Body of pancreas (tissue), 4 donors: ENCODE measurements around the gene GLI2. TPM values are rescaled to one million over a fixed set of nuclear protein-coding genes. Genes with fewer than 3 reads are reported as not detected.
A peak's percentile ranks its signal among the peaks of the same experiment; 100 is the strongest.

Experiments
- ATAC-seq: fragments of 150-250 bp; one replicate; pipeline ENCODE4 v1.9.1; 2016
- DNase-seq, 4 donors: peaks; one replicate each; pipeline ENCODE4 v3.0.0-alpha.2; 2019
- H3K27ac ChIP-seq, 4 donors: fragments of 200-600 bp; sonication (generic); 1 replicate in 3 of 4; 2 replicates in 1 of 4; pipeline versions ENCODE4 v1.5.1 to v1.6.1; 2016 to 2019; ENCODE audit warnings: mild to moderate bottlenecking in 1 of 4, mixed read lengths in 1 of 4, moderate library complexity in 1 of 4
- H3K27me3 ChIP-seq, 2 donors: fragments of 200-600 bp; sonication (generic); one replicate each; pipeline ENCODE4 v1.6.0; 2016; ENCODE audit warnings: mild to moderate bottlenecking in 1 of 2
- H3K36me3 ChIP-seq, 2 donors: fragments of 200-600 bp; sonication (generic); replicated peaks in 1 of 2; 2 replicates each; pipeline ENCODE4 v1.5.1; 2016; ENCODE audit warnings: low read depth in 2 of 2; ENCODE audit not compliant: insufficient read depth in 1 of 2
- H3K4me1 ChIP-seq: fragments of 200-600 bp; sonication (generic); one replicate; pipeline ENCODE4 v1.6.0; 2016
- H3K4me3 ChIP-seq, 2 donors: fragments of 200-600 bp; sonication (generic); 1 replicate in 1 of 2; 2 replicates in 1 of 2; pipeline ENCODE4 v1.5.1; 2016 to 2019
- H3K9me3 ChIP-seq, 3 donors: fragments of 200-600 bp; sonication (generic); 1 replicate in 2 of 3; 2 replicates in 1 of 3; pipeline ENCODE4 v1.5.1; 2016
- CTCF ChIP-seq, 7 experiments: fragments of 450-650 bp in 4 of 7; fragments of 200-600 bp in 3 of 7; sonication (generic) in 3 of 7; IDR thresholded peaks; one replicate each; pipeline ENCODE4 v1.5.1; 2016 to 2019; ENCODE audit warnings: antibody characterized with exemption in 7 of 7
- POLR2A ChIP-seq, 3 donors: fragments of 450-650 bp; IDR thresholded peaks; one replicate each; pipeline ENCODE4 v1.6.1; 2016; ENCODE audit warnings: antibody characterized with exemption in 3 of 3, mild to moderate bottlenecking in 2 of 3
- WGBS, 2 donors: methylation state at CpG; one replicate each; pipeline ENCODE4 v1.1.5; 2017; 5-methylcytosine and 5-hydroxymethylcytosine counted together
- intact Hi-C: fragments of 100-400 bp; cut with DNase I; formaldehyde crosslinking; loops from one replicate; pipeline ENCODE4 v1.15.1; 2023
- total RNA-seq, 2 donors: library from RNA; depleted of rRNA; stranded (reverse); fragments of >200 nt; gene quantifications; one replicate each; pipeline ENCODE4 v1.1.0, GENCODE V29; 2016

The GLI2 gene
- total RNA-seq, 2 donors from 2014 or later = 1.0 to 1.3 TPM

DNA sequence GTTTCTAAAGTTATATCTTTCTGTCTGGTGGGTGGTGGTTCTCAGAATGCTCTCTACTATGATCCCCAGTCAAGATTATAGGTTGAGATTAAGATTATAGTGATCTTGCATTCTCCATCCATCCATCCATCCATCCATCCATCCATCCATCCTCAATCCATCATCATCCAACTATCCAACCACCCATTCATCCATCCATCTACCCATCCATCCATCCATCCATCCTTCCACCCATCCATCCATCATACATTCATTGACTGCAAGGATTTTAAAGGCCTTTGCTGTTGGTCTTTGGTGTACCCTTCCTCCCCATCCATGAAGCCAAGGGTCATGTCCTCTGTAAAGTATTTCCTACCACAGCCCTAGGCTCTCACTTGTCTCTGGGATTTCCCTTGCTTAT lies 13.1 kb downstream of the GLI2 start:
- no peaks in the 10 kb centered on the region for H3K36me3 ChIP-seq
- no peaks in the 10 kb centered on the region for H3K4me1 ChIP-seq
- no peaks in the 10 kb centered on the region for H3K9me3 ChIP-seq
- no peaks in the 10 kb centered on the region for H3K27me3 ChIP-seq
- intact Hi-C loops = no loop called here
- DNase-seq = no peak
- H3K4me3 ChIP-seq = no peak overlapping the region
- H3K27ac ChIP-seq = no peak overlapping the region
- TF ChIP-seq CTCF (IDR thresholded peaks at IDR 0.05) = no peak
- TF ChIP-seq POLR2A (IDR thresholded peaks at IDR 0.05) = no peak
- ATAC-seq = no peak

GRCh38 chr2:120749506-120750431 lies 14.1 kb downstream of the GLI2 start:
- H3K4me1 ChIP-seq = no peaks in the 10 kb centered on the region
- no peak overlapping the region for H3K27ac ChIP-seq
- ATAC-seq (peak; percentile 55), DNase-seq (no peak)
- 54 to 85% methylated on average over 6 to 11 of the region's 11 CpGs for WGBS, 2 donors
- H3K9me3 ChIP-seq = no peaks in the 10 kb centered on the region
- H3K36me3 ChIP-seq = no peaks in the 10 kb centered on the region
- no peaks in the 10 kb centered on the region for H3K27me3 ChIP-seq
- no peak overlapping the region for H3K4me3 ChIP-seq
- intact Hi-C loops = no loop called here
- TF ChIP-seq CTCF (IDR thresholded peaks at IDR 0.05) (no peak), POLR2A (IDR thresholded peaks at IDR 0.05) (no peak)

DNA sequence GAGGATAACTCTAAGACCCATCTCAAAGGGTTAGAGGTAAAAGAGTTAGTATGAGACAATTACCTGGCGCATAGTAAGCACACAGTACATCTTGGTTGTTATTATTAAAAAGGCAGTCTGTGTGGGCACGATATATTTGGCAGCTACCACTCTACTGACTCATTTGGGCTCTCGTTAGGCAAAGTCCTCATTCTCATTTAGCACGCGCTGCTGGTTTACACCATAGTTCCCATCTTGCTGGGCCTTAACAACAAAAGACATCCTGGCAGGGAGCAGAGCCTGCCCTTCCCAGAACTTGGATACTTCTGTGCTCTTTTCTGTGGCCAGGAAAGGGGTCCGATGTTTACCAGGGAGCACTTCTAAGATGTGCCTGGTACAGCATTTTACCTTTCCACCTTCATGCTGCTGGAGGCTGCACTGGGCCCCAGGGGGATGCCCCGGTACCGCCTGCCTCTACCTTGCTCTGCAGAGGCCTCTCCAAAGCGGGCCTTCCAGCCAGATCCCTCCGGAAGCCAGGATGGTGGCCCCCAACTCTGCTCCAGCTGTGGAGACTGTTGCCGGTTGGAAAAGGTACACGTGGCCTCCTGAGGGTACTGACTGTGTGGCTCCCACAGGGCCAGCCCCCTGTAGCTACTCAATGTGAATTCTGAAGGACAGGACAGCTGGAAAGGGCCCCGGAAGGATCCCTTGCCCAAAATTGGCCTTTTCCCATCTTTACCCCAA lies 15.0 kb downstream of the GLI2 start:
- no peaks in the 10 kb centered on the region for H3K9me3 ChIP-seq
- DNase-seq (no peak), ATAC-seq (no peak)
- H3K4me1 ChIP-seq = no peaks in the 10 kb centered on the region
- H3K27ac ChIP-seq = no peak overlapping the region
- intact Hi-C loops = no loop called here
- no peak for TF ChIP-seq CTCF (IDR thresholded peaks at IDR 0.05)
- TF ChIP-seq POLR2A (IDR thresholded peaks at IDR 0.05) = no peak
- H3K27me3 ChIP-seq = no peaks in the 10 kb centered on the region
- no peaks in the 10 kb centered on the region for H3K36me3 ChIP-seq
- 80 to 89% methylated on average over 12 to 13 of the region's 13 CpGs for WGBS, 2 donors
- no peak overlapping the region for H3K4me3 ChIP-seq

- TF ChIP-seq CTCF (IDR thresholded peaks at IDR 0.05) (no peak), POLR2A (IDR thresholded peaks at IDR 0.05) (no peak)
- Histone ChIP-seq H3K9me3 (no peaks in the 10 kb centered on the region), H3K4me1 (no peaks in the 10 kb centered on the region), H3K27ac (no peak overlapping the region), H3K36me3 (no peaks in the 10 kb centered on the region), H3K27me3 (no peaks in the 10 kb centered on the region), H3K4me3 (no peak overlapping the region)
- 58 to 70% methylated on average over 1 of the region's 1 CpG for WGBS, 2 donors
- intact Hi-C loops = no loop called here
- DNase-seq (no peak), ATAC-seq (no peak)
Observed at GRCh38 chr2:120751553-120751952, 15.9 kb downstream of the GLI2 start.
